Left hindlimb (tissue), 1 donor: ENCODE results near the gene HS3ST4.

Experiments used
- DNase-seq: peaks from one replicate; pipeline ENCODE4 v3.0.0-alpha.2; 2018

The HS3ST4 gene

GRCh38 chr16:25897702-25898101, 205.9 kb downstream of the HS3ST4 start:
- DNase-seq = no peak

- no peak for DNase-seq
Measured at GRCh38 chr16:25905810-25906209, 214.1 kb downstream of the HS3ST4 start.

- no peak for DNase-seq
Measured at GRCh38 chr16:25910971-25911370, 219.2 kb downstream of the HS3ST4 start.

- no peak for DNase-seq
Measured at GRCh38 chr16:25912321-25912720, 220.6 kb downstream of the HS3ST4 start.

GRCh38 chr16:25914357-25914962, 222.7 kb downstream of the HS3ST4 start:
- no peak for DNase-seq

GRCh38 chr16:25916037-25916436, 224.3 kb downstream of the HS3ST4 start:
- no peak for DNase-seq

GRCh38 chr16:25922438-25922837, 230.7 kb downstream of the HS3ST4 start:
- DNase-seq = no peak

- no peak for DNase-seq
Measured at GRCh38 chr16:25925421-25925820, 233.7 kb downstream of the HS3ST4 start.

GRCh38 chr16:25931473-25932035, 239.8 kb downstream of the HS3ST4 start:
- DNase-seq = no peak

GRCh38 chr16:25941800-25942499, 250.2 kb downstream of the HS3ST4 start:
- no peak for DNase-seq

- no peak for DNase-seq
Measured at GRCh38 chr16:25950586-25951281, 259.0 kb downstream of the HS3ST4 start.

- no peak for DNase-seq
Measured at GRCh38 chr16:25951999-25952398, 260.2 kb downstream of the HS3ST4 start.

GRCh38 chr16:25952983-25953382, 261.2 kb downstream of the HS3ST4 start:
- DNase-seq = no peak

- no peak for DNase-seq
Measured at GRCh38 chr16:25957707-25958106, 265.9 kb downstream of the HS3ST4 start.

GRCh38 chr16:25959221-25959620, 267.5 kb downstream of the HS3ST4 start:
- no peak for DNase-seq

GRCh38 chr16:25966172-25967097, 274.7 kb downstream of the HS3ST4 start:
- no peak for DNase-seq

GRCh38 chr16:25977121-25977520, 285.4 kb downstream of the HS3ST4 start:
- no peak for DNase-seq

GRCh38 chr16:25978218-25978617, 286.5 kb downstream of the HS3ST4 start:
- no peak for DNase-seq

- no peak for DNase-seq
Measured at GRCh38 chr16:25988084-25988483, 296.3 kb downstream of the HS3ST4 start.

GRCh38 chr16:25988882-25989281, 297.1 kb downstream of the HS3ST4 start:
- no peak for DNase-seq

GRCh38 chr16:25996052-25996451, 304.3 kb downstream of the HS3ST4 start:
- no peak for DNase-seq

GRCh38 chr16:26005336-26005735, 313.6 kb downstream of the HS3ST4 start:
- DNase-seq = no peak

GRCh38 chr16:26012376-26012775, 320.6 kb downstream of the HS3ST4 start:
- no peak for DNase-seq
